Glutamatergic neuron (in vitro differentiated cells): Measurements from ENCODE around the gene LRRFIP2. TPM values are rescaled to one million over a fixed set of nuclear protein-coding genes. Genes with fewer than 3 reads are reported as not detected.

Source experiments
- DNase-seq: peaks from one replicate; pipeline ENCODE4 v3.0.0; 2022
- H3K27ac Mint-ChIP-seq: one replicate; pipeline ENCODE4 v1.8.0; 2020; ENCODE audit warnings: mild to moderate bottlenecking, mixed read lengths, inconsistent platforms; ENCODE audit not compliant: unreplicated experiment
- H3K27me3 Mint-ChIP-seq: one replicate; pipeline ENCODE4 v1.8.0; 2020; ENCODE audit warnings: mild to moderate bottlenecking, moderate library complexity, mixed read lengths, inconsistent platforms; ENCODE audit not compliant: unreplicated experiment
- H3K36me3 Mint-ChIP-seq: one replicate; pipeline ENCODE4 v1.8.0; 2020; ENCODE audit warnings: mild to moderate bottlenecking, mixed read lengths, inconsistent platforms; ENCODE audit not compliant: unreplicated experiment
- H3K4me1 Mint-ChIP-seq: one replicate; pipeline ENCODE4 v1.8.0; 2020; ENCODE audit warnings: mild to moderate bottlenecking, low read depth, mixed read lengths, inconsistent platforms; ENCODE audit not compliant: unreplicated experiment
- H3K4me3 Mint-ChIP-seq: one replicate; pipeline ENCODE4 v1.8.0; 2020; ENCODE audit warnings: mild to moderate bottlenecking, mixed read lengths, inconsistent platforms; ENCODE audit not compliant: unreplicated experiment
- H3K9me3 Mint-ChIP-seq: one replicate; pipeline ENCODE4 v1.8.0; 2020; ENCODE audit warnings: mild to moderate bottlenecking, moderate library complexity, mixed read lengths, inconsistent platforms; ENCODE audit not compliant: unreplicated experiment
- CTCF ChIP-seq: fragments of 200-600 bp; sonication (generic); IDR thresholded peaks from one replicate; pipeline ENCODE4 v1.5.0; 2021; ENCODE audit not compliant: partially characterized antibody, unreplicated experiment
- total RNA-seq: library from RNA; stranded (reverse); fragmentation: NEBNext Ultra II Directional; extraction: Animal tissue kit (Norgen Biotek cat#: 25700); gene quantifications from one replicate; pipeline ENCODE4 v1.2.1, GENCODE V29; 2021; ENCODE audit not compliant: unreplicated experiment

The LRRFIP2 gene
- total RNA-seq, 1 donor from 2014 or later = 45.3 TPM

GRCh38 chr3:37139567-37140052 lies 34.8 kb downstream of the LRRFIP2 start:
- H3K9me3 Mint-ChIP-seq = peaks cover 2% of the 10 kb centered on the region
- H3K27me3 Mint-ChIP-seq = peaks cover 1% of the 10 kb centered on the region
- TF ChIP-seq CTCF = no peak
- H3K36me3 Mint-ChIP-seq = peaks cover 4% of the 10 kb centered on the region
- no peaks in the 10 kb centered on the region for H3K4me1 Mint-ChIP-seq
- H3K4me3 Mint-ChIP-seq = no peak overlapping the region
- H3K27ac Mint-ChIP-seq = no peak overlapping the region
- no peak for DNase-seq

GRCh38 chr3:37138816-37139215 lies 35.6 kb downstream of the LRRFIP2 start:
- Mint-ChIP-seq H3K4me3 (no peak overlapping the region), H3K4me1 (no peaks in the 10 kb centered on the region), H3K27ac (no peak overlapping the region), H3K36me3 (peaks cover 4% of the 10 kb centered on the region), H3K9me3 (peaks cover 2% of the 10 kb centered on the region), H3K27me3 (peaks cover 1% of the 10 kb centered on the region)
- no peak for DNase-seq
- TF ChIP-seq CTCF = no peak

GRCh38 chr3:37137516-37137915 lies 36.9 kb downstream of the LRRFIP2 start:
- H3K27ac Mint-ChIP-seq = no peak overlapping the region
- TF ChIP-seq CTCF = no peak
- no peak overlapping the region for H3K4me3 Mint-ChIP-seq
- DNase-seq = no peak
- H3K36me3 Mint-ChIP-seq = no peaks in the 10 kb centered on the region
- H3K27me3 Mint-ChIP-seq = peaks cover 1% of the 10 kb centered on the region
- H3K4me1 Mint-ChIP-seq = no peaks in the 10 kb centered on the region
- peaks cover 2% of the 10 kb centered on the region for H3K9me3 Mint-ChIP-seq

- no peak for TF ChIP-seq CTCF
- H3K36me3 Mint-ChIP-seq = no peaks in the 10 kb centered on the region
- H3K27ac Mint-ChIP-seq = no peak overlapping the region
- no peaks in the 10 kb centered on the region for H3K4me1 Mint-ChIP-seq
- no peak for DNase-seq
- H3K9me3 Mint-ChIP-seq = peaks cover 2% of the 10 kb centered on the region
- no peak overlapping the region for H3K4me3 Mint-ChIP-seq
- peaks cover 1% of the 10 kb centered on the region for H3K27me3 Mint-ChIP-seq
These were observed 38.3 kb downstream of the LRRFIP2 start for GRCh38 chr3:37136067-37136466.

- Mint-ChIP-seq H3K36me3 (no peaks in the 10 kb centered on the region), H3K27ac (no peak overlapping the region)
- no peak for DNase-seq
These were observed 38.8 kb downstream of the LRRFIP2 start for GRCh38 chr3:37135561-37135960.

More at GRCh38 chr3:37135561-37135960, 38.8 kb downstream of the LRRFIP2 start:
- peaks cover 1% of the 10 kb centered on the region for H3K27me3 Mint-ChIP-seq
- no peaks in the 10 kb centered on the region for H3K4me1 Mint-ChIP-seq
- TF ChIP-seq CTCF = no peak
- H3K4me3 Mint-ChIP-seq = no peak overlapping the region
- H3K9me3 Mint-ChIP-seq = peaks cover 2% of the 10 kb centered on the region
